NCI-H187 treated with DMSO at 0.1 percent for 48 hours (cell line): ENCODE results near the gene GBF1.

Experiments used
- DNase-seq: peaks from one replicate; lab custom pipeline; 2025; lab: John Stamatoyannopoulos, UW

The GBF1 gene

DNA sequence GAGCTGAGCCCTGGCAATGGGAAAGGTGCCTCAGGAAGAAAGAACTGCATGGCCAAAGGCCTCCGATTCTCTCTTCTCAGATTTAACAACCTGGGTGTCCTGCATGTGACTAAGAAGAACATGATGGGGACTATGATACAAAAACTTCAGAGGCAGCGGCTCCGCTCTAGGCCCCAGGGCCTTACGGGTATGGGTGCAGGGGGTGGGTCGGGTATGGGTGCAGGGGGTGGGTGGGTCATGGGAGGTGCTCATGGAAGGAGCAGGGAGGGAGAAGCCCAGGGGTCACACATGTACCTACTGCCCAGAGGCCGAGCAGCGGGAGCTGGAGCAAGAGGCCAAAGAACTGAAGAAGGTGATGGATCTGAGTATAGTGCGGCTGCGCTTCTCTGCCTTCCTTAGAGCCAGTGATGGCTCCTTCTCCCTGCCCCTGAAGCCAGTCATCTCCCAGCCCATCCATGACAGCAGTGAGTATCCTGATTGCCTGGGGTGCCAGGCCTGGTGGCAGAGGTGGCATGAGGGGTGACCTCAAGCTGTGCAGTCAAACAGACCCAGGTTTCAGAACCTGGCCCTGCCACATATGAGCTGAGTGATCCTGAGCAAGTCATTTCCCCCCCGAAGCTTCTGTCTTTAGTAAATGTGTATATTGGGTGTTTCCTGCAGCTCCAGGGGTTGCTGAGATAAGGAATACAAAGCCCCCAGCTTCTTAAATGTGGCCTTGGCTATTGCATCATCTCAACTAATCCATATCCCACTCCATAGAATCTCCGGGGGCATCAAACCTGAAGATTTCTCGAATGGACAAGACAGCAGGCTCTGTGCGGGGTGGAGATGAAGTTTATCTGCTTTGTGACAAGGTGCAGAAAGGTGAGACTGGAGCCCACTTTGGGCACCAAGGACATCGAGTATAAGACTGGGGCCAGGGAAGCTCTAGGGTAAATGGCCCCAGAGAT is 152.2 kb downstream of the GBF1 start:
- no peak for DNase-seq

DNA sequence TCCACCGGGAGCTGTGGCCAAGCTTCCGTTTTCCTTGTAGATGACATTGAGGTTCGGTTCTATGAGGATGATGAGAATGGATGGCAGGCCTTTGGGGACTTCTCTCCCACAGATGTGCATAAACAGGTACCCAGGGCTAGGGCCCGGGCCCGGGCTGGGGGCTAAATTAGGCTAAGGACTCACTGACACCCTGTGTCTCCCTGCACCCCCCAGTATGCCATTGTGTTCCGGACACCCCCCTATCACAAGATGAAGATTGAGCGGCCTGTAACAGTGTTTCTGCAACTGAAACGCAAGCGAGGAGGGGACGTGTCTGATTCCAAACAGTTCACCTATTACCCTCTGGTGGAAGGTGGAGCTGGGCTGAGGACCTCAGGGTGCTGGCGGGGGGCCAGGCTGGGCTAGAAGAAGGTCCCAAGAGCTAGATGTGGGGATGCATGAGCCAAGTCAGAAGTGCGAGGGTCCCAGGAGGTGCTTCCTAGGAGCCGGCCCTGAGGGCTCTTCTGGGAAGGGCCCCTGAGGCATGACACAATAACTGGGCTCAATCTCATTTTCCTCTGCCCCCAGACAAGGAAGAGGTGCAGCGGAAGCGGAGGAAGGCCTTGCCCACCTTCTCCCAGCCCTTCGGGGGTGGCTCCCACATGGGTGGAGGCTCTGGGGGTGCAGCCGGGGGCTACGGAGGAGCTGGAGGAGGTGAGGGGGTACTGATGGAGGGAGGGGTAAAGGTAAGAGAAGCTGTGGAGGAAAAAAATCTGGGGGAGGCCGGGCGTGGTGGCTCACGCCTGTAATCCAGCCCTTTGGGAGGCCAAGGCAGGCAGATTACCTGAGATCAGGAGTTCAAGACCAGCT is 153.1 kb downstream of the GBF1 start:
- DNase-seq, result no peak

DNA sequence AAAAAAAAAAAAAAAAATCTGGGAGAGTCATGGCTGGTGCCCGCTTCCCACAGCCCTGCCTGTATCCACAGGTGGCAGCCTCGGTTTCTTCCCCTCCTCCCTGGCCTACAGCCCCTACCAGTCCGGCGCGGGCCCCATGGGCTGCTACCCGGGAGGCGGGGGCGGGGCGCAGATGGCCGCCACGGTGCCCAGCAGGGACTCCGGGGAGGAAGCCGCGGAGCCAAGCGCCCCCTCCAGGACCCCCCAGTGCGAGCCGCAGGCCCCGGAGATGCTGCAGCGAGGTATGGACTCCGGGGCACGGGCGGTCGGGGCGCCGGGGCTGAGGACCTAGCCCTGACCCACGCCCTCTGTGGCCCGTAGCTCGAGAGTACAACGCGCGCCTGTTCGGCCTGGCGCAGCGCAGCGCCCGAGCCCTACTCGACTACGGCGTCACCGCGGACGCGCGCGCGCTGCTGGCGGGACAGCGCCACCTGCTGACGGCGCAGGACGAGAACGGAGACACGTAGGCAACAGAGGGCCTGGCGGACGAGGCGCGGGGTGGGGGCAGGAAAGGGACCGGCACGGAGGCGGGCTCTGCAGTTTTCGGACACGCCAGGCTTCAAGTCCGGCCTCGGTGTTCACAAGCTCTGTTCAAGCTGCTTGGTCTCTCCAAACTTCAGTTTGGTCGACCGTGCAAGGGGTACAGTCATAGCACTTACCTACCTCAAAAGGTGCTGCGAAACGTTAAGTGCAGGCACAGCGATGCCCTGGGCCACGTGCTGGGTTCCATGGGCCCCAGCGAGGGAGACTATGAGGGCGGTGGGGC is 154.1 kb downstream of the GBF1 start:
- no peak for DNase-seq

DNA sequence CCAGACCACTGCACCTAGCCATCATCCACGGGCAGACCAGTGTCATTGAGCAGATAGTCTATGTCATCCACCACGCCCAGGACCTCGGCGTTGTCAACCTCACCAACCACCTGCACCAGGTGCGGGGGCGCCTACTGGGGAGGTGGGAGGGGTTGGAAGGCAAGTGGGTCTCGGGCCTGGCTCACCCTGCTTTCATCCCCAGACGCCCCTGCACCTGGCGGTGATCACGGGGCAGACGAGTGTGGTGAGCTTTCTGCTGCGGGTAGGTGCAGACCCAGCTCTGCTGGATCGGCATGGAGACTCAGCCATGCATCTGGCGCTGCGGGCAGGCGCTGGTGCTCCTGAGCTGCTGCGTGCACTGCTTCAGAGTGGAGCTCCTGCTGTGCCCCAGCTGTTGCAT is 154.7 kb downstream of the GBF1 start:
- DNase-seq, result no peak

DNA sequence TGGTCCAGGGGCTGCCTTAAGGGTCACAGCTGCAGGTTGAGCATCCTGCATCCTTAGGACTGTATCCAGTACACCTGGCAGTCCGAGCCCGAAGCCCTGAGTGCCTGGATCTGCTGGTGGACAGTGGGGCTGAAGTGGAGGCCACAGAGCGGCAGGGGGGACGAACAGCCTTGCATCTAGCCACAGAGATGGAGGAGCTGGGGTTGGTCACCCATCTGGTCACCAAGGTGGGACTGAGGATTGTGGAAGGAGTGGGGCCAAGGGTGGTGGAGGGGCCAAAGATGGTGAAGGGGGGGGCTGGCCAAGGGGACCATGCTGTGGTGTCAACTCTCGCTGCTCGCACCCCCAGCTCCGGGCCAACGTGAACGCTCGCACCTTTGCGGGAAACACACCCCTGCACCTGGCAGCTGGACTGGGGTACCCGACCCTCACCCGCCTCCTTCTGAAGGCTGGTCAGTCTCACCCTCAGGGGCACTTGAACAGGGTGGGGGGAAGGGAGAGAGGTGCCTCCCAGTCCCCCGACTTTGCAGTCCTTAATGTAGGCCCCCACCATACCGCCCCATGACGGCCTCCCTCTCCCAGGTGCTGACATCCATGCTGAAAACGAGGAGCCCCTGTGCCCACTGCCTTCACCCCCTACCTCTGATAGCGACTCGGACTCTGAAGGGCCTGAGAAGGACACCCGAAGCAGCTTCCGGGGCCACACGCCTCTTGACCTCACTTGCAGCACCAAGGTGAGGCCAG is 155.4 kb downstream of the GBF1 start:
- DNase-seq, result no peak

DNA sequence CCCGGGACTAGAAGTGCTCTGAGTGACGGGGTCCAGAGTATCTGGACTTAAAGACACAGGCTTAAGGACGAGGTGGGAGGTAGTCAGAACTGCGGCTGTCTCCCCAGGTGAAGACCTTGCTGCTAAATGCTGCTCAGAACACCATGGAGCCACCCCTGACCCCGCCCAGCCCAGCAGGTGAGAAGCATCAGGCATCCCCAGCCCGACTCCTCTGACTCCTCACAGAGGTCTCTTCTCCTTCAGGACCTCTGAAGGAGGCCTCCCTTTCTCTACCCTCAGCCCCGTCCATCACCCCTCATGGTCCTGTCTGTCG is 156.0 kb downstream of the GBF1 start:
- DNase-seq, result no peak

DNA sequence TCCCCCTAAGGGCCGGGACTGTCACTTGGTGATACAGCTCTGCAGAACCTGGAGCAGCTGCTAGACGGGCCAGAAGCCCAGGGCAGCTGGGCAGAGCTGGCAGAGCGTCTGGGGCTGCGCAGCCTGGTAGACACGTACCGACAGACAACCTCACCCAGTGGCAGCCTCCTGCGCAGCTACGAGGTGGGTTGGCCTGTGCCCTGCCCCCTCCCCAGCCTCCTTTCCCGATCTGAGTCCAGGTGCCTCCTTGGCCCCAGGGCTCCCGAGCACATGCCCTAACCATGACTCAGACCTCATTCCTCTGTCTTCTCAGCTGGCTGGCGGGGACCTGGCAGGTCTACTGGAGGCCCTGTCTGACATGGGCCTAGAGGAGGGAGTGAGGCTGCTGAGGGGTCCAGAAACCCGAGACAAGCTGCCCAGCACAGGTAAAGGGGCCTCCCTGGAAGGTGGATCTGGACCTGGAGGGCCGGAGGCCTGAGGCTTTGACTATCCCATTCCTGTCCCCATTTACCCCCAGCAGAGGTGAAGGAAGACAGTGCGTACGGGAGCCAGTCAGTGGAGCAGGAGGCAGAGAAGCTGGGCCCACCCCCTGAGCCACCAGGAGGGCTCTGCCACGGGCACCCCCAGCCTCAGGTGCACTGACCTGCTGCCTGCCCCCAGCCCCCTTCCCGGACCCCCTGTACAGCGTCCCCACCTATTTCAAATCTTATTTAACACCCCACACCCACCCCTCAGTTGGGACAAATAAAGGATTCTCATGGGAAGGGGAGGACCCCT is 156.6 kb downstream of the GBF1 start:
- DNase-seq, result no peak

DNA sequence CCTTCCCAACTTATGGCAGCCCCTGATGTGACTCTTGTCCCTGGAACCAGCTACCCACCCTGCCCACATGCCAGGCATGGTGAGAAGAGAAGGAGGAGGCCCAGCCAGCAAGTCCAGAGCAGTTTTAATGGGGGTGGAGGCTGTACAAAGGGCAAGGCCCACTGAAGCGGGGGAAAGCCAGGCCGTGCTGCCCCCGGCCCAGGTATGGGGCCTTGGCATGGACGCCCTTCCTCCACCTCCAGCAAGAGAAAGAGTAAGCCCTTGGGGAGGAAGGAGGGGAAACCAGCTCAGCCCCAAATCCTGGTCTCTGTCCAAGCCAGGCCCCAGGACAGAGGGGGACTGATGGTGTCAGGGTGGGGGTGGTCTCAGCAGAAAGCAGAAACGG is 157.2 kb downstream of the GBF1 start:
- DNase-seq, result no peak

DNA sequence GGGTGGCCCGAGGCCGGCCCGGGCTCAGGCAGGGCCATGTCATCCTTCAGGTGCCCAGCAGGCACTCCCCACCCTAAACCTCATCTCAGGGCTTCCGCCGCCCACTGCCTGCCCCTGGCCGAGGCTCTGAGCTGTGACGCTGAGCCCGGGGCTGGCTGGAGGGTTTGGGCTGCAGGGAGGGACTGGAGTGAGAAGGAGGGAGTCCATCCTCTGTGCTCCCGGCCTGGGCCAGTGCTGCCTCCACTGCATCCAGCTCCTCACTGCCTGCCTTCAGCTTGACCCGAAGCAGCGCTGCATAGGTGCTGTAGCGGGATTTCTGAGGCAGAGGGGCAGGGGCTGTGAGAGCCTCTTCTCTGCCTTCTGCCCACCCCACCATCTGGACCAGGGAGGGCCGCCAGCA is 157.8 kb downstream of the GBF1 start:
- DNase-seq, result no peak

DNA sequence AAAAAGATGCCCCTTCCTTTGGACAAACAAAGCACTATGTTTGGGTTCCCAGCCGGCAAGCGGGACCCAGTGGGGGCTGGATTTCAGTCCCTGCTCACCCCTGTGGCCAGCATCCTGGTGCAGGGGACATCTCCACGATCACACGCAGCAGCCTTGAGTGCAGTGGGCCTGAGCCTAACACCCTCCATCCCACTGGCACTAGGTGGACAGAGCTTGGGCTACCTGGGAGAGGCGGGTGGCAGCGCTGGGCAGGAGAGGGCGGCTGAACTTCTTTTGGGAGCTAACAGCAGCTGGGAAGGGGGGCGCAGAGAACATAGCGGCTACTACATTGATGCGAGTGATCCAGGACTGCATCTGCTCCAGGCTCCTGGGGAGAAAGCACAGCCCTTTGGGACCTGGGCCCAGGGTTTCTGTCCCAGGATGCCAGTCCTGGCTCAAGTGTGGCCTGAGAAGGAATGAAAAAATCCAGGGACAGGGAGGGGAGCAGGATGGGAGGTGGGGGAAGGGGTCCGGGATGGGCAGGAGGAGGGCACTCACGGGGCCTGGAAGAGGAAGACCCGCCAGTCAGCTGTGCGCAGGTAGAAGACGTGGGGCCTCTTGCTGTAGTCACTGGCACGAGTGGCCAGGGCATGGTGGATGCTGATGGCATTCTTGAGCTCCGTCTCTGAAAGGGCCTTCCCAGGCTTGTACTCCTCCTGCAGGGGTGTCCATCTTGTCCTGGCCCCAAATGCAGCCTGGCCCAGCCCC is 159.2 kb downstream of the GBF1 start:
- no peak for DNase-seq

DNA sequence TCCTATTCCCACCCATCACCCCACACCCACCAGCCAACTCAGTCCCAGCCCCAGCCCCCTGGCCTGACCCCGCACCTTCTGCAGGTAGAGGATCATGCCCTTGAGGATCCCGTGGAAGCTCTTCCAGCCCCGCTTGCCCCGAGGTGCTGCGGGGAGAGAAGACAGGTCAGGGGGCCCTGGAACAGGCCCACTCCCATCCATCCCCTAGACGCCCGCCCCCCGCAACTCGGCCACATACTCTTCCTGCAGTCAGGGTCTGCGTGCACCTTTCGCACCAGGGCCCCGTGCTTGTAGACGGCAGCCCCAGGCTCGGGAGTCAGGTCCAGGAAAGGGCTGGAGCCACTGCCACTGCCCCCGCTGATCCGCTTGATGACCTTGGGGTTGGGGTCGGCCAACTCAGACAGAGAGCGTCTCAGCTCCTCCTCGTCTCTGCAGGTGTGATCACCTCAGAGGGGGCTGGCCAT is 159.8 kb downstream of the GBF1 start:
- no peak for DNase-seq

DNA sequence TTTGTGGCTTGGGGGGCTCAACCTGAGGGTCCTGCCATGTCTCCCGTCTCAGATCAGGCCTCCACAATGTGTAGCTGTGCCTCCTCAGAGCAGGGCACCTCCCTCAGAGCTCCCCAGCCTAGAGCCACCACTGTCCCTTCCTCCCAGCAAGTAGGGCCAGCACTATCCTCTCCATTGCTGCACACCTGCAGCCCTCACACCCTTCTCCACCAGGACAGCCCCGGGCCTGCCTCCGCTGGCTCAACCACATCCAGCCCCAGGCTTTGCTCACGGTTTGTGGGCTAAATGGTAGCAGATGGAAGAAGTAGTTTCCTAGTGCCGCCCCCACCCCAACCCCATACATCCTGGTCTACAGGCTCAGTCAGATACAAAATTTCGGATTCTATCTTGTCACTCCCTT is 160.3 kb downstream of the GBF1 start:
- no peak for DNase-seq

DNA sequence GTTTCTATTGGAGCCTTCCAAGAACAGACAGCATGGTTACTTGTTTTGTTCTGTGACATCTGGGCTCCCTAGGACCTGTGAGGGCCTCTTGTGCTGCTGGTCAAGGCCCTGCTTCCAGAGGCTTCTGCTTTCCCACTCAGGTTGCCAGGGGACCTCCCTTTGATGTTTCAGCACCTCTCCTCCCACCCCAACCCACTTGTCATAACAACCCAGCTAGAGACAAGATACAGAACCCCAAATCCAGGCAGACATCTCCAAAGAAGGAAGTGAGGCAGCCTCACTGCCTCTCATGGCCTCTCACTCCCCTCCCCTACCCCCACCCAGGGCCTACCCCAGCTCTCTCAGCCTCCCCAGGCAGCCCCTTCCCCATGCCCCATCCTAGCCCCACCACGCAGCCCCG is 161.5 kb downstream of the GBF1 start:
- DNase-seq, result no peak

DNA sequence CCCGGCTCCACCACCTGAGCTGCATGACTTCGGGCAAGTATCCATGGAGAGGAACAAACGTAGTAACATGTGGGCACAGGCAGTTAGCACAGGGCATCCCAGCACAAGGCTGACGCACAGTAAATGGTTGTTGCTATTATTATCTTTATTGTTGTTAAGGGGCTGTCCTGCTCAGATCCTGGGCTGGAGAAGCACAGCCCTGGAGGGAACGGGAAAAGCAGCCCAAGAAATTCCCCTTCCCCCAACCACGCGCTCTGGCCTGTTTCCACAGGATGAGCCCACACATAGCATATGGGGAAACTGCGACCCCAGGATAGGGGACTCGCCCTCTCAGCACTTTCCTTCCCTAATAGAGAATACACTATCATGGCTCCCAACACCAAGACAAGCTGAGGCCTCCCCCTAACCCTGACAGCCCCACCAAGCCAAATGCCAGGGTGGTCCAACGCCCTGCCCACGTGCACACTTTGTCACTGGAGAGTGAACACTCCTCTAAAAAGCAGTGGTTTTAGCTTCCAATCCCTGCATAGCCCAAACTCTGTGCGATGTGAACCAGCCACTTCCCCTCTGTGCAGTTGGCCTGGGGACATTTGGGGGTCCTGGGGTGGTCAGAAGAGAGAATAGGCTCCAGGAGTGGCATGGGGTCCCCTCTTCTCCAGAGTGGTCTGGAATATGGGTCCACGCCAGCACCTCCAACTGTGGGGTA is 162.2 kb downstream of the GBF1 start:
- no peak for DNase-seq

DNA sequence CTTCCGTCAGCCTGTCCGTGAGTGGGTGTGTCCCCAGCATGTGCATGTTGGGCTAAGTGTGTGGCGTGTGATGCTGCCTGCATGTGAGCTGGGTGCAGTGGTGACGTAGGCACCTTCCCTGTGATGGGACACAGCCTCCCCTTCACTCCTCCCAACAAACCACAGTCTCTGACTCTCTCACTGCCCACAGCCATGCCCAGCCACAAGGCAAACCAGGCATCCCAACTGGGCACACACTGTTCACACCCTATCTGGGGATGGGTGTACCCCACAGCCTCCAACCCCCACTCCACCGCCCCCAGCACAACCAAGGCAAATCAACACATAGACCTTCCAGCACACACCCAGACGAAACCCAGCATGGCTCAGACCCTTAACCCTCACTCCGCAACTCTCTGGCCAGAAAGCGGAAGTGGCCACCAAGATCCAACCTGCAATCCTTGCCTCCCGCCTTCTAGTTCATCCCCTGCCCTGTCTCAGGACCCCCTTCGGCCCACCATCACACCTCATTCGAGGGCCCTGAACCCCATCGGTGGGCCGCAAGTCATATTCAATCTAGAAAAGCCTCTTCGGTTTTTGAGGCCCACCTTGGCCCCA is 162.9 kb downstream of the GBF1 start:
- no peak for DNase-seq

DNA sequence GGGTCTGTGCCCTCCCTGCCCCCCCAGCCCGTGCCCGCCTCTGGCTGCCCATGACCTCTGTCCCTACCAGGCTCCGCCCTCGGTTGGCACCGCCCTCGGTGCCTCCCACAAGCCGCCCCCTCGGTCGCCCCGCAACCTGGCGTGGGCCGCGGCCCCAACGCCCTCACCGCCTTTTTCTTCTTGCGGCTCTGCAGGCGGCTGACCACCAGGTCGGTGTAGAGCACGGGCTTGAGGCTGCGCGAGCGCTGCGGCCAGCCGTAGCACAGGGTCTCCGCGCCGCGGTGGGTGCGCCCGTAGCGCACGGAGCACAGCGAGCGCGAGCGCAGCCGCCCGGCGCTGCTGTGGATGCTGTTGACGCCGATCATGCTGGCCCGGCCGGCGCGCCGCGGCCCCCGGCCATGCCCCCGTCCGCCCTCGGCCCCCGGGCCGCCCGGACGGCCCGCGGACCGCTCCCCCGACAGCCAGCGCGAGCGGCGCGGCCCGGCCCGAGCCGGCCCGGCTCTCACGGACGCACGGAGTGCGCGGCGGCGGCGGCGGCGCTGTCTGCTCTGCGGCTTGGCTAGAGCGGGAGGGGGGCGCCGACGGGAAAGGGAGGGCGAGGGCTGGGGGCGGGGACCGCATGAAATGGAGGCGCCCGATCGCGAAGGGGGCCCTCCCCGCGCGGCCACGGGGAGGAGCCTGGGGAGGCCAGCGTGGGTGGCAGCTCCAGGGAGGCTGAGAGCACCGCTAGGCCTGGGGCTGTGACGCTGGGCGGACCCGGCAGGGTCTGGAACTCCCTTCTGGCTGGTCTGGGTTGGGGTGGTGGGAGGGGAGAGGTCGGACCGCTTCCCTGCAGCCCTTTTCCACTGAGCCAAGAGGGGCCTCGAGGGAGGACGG is 163.6 kb downstream of the GBF1 start:
- no peak for DNase-seq

DNA sequence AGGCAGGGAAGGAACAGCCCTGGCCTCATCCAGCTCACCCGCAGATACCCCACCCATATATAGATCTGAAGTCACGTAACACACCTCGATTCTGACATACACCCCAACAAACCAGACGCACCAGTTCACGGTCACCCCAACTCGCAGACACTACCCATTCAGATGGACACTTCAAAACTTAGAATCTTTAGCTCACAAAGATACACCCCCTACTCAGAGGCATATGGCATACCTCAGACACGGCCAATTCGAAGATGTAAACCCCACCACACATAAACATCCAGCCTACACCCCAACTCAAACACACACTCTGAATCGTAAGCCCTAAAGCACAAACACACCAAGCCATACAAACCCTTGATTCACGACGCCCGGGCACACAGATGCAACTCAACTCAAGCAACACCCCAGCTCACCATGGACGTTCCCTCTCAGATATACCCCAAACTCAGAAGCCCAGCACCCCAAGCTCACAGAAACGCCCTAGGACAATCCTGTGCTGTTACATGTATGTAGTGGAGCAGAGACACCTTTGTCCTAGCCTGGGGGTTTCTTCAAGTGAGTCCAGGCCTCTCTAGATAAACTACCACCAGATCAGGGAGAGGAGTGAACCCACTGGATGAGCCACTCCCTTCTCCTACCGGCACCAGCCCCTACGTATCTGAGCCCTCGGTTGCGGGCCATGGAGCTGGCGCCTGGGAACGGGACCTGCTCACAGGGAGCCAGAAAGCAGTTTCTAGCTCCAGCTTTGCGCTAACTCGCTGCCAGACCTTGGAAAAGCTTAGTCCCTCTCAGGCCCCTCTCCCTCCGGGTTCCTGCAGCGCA is 164.5 kb downstream of the GBF1 start:
- no peak for DNase-seq
